GM18858 (cell line): ENCODE measurements around the gene CAMKK1.

Source experiments
- ATAC-seq: cut with Tn5 transposase; IDR thresholded peaks from one replicate; pipeline ENCODE4 v1.9.1; 2021; ENCODE audit not compliant: unreplicated experiment

CAMKK1 gene

DNA sequence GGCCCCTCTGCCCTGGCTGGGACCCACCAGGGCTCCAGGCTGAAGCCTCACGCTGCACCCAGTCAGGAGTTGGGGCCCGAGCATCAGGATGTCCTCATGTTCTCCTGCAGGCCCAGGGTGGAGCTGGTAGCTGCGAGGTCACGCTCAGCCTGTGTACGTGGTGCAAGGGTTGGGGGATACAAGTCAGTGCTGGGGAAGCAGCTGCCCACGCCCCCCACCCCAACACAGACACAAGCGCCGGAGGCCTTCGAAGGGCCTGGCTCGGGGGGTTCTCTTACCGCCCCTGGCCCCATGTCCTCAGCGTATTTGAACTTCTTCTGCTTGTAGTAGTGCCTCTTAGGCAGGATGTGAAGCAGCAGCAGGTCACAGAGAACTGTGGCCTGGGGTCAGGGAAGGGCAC lies 4.9 kb upstream of the CAMKK1 start:
- no peak for ATAC-seq

DNA sequence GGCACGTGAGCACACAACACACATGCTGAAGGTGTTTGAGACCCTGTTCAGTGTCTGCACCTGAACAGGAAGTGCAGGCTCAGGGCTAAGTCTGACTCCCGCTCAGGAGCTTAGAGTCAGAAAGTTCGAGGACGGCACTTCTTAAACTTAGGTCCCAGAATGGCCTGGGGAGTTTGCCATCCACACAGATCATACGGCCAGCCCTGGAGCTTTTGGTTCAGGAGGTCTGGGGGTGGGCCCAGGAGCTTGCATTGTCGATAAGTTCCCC lies 4.0 kb upstream of the CAMKK1 start:
- no peak for ATAC-seq

DNA sequence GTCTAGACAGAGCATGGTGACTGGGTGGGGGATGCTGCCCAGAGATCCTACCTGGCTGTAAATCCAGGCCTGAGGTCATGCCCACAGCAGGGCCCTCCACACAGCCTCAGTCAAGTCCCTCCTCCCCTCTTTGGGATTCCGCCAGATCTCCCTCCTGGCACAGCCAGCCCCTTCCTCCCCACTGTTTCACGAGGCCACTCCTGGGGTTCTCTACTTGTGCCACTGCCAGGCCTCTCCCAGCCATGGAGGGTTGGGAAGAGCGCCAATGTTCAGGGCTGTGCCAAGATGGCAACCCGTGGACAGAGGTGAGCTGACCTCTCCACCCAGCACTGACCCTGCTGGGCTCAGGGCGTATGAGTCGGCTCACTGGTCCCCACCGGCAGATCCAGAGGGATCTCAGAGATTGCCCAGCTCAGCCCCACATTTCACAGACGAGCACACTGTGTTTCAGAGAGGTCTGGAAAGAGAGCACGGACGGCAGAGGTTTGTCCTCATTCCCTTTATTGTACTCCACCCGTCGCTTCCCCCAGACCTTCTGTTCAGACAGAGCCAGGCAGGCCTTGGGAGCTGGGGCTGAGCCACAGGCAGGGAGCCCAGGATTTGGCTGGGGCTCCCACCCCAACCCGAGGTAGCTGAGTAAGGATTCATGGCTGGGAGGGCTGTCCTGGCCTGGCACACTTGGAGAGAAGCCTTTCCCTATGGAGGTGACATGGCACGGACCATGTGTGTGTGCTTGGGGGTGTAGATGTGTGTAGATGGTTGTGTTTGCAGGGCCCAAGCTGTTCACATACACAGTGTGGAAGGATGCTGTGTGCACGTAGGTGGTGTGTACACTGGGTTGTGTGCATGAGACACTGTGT lies 3.5 kb upstream of the CAMKK1 start:
- ATAC-seq, result no peak

DNA sequence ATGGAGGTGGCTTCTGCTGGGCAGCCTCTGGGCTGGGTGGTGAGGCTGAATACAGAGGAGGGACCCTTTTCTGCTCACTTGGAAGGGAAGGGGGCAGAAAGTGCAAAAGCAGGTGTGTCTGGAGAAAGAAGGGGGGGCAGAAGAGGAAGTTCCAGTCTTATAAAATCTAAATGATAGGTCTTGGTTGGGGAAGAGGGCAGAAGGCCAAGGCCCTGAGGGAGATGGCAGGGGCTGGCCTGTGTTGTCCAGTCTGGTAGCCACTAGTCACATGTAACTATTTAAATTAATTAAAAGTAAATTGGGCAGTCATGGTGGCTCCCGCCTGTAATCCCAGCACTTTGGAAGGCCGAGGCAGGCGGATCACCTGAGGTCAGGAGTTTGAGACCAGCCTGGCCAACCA lies 2.5 kb upstream of the CAMKK1 start:
- ATAC-seq, result no peak

DNA sequence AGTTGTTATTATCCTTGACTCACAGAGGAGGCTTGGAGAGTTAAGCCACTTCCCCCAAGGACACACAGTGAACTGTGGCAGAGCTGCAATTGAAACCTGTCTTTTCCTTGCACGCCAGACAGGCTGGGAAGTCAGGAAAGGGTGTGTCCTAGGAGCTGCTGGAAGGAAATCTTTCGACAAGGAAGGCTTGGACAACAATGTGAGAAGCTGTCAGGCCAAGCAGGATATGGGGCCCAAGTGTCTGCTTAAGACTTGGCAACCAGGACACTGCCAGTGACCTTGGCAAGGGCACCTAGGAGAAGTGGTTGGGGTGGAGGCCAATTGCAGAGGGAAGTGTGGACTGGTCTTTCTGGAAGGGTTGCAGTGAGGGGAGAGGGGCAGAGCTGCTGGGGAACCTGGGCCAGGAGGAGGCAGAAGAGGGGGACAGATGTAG lies 2.1 kb upstream of the CAMKK1 start:
- ATAC-seq, result no peak

DNA sequence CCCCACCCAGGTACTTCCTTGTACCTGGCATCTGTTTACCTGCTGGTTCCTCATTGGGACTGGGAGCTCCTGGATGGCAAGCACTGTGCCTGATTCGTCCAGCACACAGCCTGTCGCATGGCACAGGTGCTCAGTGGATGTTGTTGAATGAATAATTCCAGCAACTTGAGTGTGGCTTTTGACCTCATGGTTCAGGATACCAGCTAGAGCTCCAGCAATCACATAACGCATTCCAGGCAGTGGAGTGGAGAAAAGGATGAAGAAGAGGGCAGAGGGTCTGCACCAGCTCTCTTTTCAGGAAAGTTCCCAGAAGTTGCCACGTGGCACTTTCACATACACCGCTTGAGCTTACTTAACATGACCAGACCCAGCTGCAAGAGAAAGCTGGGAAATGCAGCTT lies 1.3 kb upstream of the CAMKK1 start:
- ATAC-seq, result no peak

DNA sequence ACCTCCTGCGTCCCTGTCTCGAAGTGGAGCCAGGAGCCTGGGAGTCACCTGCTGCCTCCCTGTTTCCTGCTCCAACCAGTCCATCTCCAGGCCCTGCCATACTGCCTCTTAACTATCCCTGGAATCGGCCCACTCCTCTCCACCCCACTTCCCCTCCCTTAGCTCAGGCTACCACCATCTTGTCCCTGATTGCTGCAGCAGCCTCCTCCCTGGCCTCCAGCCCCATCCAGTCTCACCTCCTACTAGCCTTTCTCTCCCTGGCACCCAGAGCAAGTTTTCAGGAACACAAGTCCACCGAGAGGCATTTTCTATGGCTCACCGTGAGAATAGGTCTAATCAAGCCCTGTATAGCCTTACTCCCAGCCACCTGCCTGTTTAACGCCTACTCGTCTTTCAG lies 865 bp upstream of the CAMKK1 start:
- no peak for ATAC-seq

DNA sequence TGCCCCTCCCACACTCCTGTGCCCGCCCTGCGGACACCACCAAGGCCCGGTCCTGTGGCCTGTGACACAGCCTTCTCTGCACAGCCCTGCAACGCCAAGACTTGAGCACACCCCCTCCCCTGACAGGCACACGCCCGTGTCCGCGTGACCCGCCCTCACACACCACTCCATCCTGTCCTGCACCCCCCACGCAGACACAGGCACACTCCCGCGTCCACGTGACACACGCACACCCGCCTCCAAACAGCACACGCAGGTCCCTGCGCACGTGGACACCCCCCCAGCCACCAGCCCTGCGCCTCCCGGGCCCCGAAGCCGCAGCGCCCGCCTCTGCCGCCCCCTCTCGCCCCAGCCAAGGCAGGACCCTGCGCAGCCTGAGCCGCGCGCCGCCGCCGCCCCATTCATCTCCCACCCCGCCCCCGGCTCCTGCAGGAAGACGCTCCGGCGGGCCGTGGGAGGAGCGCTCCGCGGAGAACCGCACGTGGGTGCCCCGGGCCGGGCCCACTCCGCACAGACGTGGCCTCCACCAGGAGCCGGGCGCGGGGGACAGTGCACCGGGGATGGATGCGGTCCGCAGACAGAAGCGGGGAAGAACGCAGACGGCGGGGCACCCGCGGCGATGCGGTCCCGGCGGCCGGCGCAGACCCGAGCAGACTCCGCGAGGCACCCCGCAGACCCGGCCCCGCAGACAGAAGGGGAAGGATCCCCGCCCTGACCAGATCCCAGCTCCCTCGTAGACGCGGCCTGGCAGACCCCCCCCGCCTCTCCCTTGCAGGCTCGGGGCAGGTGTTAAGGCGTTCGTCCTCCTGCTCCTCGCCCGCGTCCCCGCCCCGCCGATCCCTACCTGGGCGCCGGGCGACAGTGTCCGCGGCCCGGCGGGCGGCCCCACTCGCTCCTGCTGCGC lies 506 bp downstream of the CAMKK1 start:
- ATAC-seq, result peak; percentile 7

DNA sequence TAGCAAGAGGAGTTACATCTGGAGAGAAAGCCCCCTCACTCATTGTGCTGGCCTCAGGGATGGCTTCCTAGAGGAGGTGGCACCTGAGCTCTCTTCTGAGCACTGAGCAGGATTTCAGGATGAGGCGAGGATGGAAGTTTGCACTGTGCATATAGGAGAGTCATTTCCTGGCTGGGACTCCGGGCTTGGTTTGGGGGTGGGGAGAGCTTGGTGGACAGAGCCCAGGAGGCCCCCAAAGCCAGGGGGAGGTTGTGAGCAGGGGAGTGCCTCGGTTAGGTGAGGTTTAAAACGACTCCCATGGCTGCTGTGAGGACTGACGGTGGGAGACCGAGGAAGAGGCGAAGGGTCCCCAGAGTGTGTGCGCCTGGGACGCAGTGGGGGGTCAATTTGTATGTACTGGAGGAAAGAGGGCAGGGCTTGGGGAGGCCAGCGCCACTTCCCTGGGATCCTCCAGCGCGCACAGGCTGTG lies 1.2 kb downstream of the CAMKK1 start:
- ATAC-seq, result no peak

DNA sequence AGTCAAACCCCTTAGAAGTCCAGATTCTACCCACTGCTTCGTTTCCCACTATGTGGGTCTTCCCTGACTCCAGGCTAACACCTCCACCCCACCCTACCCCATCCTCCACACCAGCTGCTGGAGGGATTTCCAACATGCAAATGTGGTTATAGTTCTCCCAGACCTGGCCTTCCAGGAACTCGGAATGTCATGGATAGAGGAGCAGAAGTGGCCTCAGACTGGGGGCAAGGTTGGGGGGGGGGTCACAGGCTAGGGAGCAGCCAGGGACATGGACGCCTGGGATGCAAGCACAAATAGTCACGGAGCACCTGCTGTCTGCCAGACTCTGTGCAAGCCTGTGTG lies 2.0 kb downstream of the CAMKK1 start:
- ATAC-seq, result no peak

DNA sequence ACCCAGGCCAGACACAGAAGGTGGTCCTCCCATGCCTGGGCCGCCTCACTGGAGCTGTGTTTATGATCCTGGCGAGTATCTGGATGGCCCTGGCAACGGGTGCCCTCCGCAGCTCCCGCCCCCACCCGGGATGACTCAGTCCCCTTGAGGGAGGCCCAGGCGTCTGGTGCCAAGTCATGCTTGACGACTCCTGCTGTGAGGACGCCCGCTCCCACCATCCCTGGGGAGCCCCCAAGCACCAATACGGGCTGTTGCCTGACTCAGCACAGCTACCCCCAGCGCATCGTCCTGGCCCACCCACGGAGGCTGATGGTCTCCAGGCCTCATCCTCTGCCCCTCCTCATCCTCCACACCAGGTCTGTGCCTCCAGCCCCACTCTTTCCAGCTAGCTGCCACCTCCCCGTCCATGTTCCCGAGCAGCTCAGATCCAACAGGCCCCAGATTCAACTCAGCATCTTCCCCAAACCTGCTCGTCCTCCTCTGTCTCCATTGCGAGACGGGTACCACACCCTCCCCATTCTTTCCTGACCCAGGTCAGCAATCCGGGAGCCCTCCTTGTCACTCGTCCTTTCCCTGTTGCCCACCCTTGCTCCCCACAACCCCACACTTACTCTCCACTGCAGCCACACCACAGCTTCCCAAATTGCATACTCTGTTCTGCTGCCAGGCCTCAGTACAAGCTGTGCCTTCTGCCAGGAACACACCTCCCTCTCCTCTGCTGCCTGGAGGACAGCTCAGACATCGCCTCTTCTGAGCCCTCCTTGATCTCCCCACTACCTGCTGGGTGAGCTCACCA lies 2.6 kb downstream of the CAMKK1 start:
- ATAC-seq, result no peak

DNA sequence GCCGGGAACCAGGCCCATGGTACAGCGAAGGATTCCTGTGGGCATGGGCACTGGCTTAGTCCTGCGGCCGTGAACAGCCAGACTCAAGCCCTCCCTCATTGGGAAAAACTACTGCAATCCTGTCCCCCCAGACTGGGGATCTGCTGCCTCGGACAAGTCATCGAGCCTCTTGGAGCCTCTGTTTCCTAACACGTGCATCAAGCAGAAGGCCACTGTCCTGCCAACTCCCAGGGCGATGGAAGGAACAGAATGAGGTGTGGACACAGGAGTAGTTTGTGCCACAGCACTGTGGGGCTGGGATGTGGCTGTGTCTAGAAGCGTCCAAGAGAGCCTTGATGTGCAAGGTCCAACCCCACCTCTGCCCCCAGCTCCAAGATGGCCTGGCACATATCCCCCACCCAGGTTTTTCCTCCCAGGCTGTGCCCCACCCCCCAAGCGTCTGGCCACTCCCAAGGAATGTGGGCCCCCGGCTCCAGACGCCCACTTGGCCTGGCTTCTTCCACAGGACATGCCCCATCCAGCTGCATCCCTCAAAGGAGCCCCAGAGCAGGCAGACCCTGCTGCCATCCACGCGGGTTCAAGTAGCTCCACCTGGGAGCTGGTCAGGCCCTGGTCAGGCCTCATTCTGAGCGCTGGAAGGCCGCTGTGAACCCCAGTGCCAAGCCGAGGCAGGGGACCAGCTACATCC lies 3.4 kb downstream of the CAMKK1 start:
- ATAC-seq, result no peak

DNA sequence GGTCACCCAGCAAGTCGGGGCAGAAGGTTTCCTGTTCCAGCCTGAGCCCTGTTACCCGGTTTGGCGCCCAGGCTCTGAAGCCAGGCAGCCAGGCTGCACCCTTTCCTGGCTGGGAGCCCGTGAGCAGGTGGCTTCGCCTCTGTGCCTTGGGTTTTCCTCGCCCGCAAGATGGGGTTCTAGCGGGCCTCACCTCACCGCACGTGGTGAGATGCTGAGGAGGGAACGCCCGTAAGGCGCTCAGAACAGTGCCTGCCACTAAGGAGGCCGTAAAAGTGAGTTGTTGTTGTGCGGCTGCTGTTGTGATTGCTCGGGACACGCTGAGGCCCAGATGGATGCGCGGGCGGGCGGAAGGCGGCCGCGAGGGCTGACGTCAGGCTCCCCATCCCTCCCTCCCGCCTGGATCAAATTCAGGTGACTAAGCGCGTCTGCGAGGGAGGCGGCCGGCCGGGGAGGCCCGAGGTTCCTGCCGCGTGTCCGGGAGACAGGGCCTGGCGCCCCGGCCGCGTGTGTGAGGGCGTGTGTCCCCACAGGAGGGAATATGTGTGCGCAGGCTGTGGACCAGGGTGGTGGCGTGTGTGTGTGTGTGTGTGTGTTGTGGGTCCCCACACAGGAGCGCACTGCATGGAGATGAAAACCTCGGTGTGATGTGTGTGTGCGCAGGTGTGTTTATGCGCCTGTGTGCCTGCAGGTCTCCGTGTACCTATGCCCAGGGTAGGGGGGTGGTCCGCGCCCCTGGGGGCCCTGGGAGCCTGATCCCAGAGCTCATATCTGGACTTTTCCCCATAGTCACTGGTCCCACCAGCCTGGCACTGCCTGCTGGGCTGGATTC lies 4.3 kb downstream of the CAMKK1 start:
- ATAC-seq, result no peak

DNA sequence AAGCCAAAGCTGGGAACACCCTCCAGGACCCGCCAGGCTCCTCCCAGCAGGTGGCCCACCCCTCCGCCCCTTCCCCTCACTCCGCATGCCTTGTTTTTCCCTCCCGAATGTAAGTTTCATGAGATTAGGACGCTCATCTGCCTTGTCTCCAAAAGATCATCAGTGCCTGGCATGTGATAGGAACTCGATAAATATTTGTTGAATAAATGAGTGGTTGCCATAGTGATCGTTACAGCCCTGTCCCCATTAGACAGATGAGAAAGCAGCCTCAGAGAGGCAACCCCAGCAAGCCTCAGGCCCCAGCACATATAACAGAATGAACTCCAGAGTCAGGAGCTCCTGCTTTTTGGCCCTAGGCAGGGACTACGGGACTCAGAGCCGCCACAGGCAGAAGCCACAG lies 5.0 kb downstream of the CAMKK1 start:
- no peak for ATAC-seq

DNA sequence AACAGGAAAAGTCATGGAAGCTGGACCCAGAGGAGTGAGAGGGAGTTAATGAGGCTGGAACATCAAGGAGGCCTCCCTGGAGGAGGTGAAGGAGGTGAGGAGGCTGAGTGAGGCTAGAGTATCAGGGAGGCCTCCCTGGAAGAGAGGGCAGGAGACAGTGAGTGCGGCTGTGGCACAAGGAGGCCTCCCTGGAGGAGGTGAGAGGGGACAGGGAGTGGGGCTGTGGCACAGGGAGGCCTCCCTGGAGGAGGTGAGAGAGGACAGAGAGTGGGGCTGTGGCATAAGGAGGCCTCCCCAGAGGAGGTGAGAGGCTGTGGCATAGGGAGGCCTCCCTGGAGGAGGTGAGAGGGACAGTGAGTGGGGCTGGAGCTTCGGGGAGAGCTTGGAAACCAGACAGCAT lies 5.5 kb downstream of the CAMKK1 start:
- no peak for ATAC-seq

DNA sequence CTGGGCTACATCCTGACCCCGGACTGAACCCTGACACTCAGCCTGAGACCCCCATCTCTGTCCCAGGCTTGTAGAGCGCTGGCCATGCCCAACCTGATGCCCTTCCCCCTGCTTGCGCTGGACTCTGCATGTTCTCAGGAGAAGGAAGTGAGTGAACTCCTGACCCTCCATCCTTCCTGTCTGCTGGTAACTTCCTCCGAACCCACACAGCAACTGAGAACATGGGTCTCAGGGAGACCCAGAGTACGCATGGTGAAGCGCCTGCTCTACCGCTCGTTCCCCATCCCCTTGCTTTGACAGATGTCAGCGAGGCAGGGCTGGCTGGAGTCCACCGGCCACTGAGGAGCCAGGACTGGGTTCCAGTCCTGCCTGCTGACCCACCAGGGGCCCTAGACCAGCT lies 6.1 kb downstream of the CAMKK1 start:
- ATAC-seq, result no peak

DNA sequence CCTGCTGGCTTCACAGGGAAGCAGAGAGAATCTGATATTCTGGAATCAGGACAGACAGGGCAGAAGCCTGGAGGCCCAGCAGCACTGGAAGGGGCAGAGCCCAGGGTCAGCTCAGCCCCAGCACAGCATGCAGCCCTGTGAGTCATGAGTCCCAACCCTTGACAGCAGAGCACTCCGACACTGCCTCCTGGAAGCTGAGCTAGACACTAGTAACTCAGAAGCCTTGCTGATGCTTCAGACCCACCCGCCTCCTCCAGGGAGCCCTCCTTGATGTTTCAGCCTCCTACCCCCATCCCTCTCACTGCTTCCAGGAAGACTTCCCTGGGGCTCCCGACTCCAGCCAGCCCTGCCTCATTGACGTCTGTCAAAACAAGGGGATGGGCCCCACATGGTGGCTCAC lies 6.9 kb downstream of the CAMKK1 start:
- ATAC-seq, result no peak

DNA sequence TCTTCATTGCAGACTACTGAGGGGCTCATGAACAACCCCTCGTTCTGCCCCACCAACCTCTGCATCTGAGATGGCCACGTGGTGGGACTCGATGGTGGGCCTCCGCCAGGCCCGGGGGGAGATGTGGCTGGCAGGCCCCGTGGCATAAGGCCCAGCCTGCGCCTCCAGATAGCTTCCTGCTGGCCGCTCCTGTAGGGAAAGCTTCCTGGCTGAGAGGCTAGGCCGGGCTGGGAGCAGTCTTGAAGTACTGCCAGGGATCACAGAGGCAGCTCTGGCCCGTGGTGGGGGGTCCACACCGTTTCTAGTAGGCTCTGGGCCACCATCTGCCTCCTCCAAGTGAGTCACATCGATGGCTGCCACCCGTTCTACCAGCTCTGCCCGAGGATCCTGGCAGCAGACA lies 7.6 kb downstream of the CAMKK1 start:
- no peak for ATAC-seq

DNA sequence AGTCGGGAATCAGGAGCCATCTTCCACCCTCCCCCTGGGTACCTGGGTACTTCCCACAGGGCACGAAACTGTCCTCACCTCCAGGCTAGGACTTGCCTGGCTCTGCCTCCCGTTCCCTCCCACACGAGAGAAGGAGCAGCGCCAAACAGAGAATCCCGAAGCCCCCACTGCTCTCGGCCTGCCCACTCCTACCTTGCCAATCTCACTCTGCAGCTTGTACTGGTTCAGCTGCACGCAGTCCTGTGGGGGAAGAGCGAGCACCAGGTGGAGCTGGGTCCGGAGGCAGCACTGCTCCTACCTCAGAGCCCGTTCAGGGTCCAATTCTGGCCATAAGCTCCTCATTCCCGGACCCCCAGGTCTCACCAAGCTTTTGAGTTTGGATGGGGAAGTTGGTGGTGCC lies 8.7 kb downstream of the CAMKK1 start:
- ATAC-seq, result no peak

DNA sequence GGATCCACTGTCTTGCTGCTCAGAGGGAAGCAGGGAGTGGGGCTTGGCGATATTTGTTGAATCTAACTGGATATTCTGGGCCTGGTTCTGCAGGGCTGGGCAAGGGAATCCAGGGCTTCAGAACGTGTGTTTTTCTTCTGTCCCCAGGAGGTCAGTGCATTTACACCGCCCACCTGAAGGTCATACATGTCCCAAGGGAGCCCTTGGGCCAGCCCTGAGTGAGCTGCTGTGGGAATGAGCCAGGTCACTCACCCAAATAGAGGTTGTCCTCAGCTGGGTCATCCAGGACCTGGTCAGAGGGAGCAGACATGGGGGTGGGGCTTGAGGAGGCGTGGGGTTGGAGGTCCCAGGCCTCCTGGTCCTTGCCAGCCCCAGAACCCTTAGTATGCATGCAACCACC lies 10.6 kb downstream of the CAMKK1 start:
- ATAC-seq, result no peak
